NCI-H2227 (cell line): ENCODE data around the gene MT1F.

Experiments
- DNase-seq: peaks from one replicate; lab custom pipeline; 2025; ENCODE audit not compliant: unreplicated experiment; lab: John Stamatoyannopoulos, UW

MT1F gene

DNA sequence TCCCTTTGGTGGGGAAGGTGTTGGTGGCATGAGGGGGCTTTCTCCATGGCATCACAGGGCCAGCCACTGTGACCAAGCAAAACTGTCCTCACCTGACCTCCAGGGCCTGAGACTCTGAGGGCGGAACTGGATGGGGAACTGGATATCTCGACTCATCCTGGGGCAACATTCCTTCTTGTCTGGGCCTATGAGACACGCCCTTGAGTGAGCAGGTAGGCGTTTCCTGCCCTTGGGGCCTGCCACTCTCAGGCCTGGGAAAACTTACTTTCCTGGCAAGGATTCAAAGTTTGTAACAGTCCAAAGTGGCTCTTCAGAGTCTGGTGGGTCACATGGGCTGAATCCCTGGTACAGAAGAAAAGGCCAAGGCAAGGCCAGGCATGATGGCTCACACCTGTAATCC is 34.1 kb downstream of the MT1F start:
- no peak for DNase-seq

- no peak for DNase-seq
Observed at GRCh38 chr16:56695246-56695645, 37.5 kb downstream of the MT1F start.

- no peak for DNase-seq
Observed at GRCh38 chr16:56697456-56698155, 39.8 kb downstream of the MT1F start.

DNA sequence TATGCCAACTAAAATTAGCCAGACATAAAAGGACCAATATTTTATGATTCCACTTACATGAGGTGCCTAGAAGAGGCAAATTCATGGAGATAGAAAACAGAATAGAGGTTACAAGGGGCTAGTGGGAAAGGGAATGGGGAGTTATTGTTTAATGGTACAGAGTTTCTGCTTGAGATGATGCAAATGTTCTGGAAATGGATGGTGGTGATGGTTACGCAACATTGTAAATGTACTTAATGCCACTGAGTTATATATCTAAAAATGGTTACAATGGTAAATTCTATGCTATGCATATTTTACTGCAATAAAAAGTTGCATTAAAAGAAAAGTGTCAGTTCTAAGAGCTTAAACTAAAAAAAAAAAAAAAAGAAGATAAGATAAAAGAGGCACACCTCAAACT is 42.4 kb downstream of the MT1F start:
- no peak for DNase-seq

GRCh38 chr16:56700631-56701030 is 42.9 kb downstream of the MT1F start:
- no peak for DNase-seq

DNA sequence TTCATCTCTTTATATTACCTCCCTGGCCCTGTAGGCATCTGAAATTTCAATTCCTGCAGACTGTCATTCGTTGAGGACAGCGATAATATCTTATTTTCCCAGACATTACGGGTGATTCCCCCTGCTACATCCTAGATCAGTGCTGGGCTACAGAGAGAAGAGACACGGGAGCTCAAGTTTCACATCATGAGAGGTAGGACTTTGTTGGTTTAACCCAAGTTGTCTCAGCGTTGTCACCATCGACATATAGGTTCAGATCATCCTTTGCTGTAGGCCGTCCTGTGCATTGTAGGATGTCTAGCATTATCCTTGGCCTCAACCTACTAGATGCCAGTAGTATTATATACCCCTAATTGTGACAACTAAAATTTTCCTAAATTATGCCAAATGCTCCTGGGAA is 43.8 kb downstream of the MT1F start:
- no peak for DNase-seq

- DNase-seq, result no peak
Observed at GRCh38 chr16:56702836-56703235, 45.1 kb downstream of the MT1F start.
